GM12872 (cell line): ENCODE results near the gene ZFAND5.

ENCODE experiments used
- TF ChIP-seq, protein P1 (sequence below): IDR thresholded peaks from 3 replicates; pipeline ENCODE4 v1.5.1; 2011; ENCODE audit warnings: low read depth, mild to moderate bottlenecking, low read length, moderate library complexity; ENCODE audit not compliant: insufficient read depth

ZFAND5 gene, protein sequence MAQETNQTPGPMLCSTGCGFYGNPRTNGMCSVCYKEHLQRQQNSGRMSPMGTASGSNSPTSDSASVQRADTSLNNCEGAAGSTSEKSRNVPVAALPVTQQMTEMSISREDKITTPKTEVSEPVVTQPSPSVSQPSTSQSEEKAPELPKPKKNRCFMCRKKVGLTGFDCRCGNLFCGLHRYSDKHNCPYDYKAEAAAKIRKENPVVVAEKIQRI

DNA sequence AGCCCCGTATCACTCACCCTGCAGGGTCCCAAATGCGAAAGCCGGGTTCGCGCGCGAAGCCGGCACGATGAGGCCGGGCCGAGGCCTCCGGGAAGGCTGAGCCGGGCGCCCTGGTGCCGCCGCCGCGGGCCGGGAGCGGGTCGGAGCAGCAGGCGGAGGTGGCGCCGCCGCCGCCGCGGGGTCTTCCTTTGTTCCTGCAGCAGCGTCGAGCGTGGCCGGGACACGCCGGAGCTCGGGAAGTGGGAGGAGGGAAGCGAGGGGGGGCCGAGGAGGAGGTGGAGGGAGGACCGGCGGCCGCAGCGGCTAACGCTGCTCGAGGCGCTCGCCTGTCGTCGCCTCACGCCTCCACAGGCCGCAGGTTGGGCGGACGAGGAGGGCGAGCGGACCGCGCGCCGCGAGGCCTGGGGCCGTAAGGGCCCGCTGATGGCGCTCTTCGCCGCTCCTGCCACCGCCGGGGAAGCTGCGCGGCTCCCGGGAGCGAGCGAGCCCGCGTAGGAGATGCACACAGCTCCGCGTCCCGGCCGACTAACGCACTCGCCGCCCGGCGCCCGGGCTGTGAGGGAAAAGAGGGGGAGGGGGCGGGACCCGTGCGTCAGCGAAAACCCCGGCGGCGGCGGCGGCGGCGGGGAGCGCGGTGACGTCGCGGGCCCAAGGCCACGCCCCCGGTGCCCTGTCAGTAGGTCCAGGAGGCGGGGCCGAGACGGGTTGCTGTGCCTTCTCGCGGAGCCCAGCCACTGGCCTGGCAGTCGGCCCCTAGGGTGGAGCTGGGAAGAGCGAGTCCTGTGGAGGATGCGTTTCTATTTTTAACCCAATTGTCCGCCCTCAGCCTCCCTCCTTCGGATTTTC is at the start of gene ZFAND5:
ZFAND5 (minus strand) TSS at position 530 of the 846 bp plus-strand sequence. CDS start 4,430 bp downstream, outside the sequence.
- TF ChIP-seq, protein P1, sequence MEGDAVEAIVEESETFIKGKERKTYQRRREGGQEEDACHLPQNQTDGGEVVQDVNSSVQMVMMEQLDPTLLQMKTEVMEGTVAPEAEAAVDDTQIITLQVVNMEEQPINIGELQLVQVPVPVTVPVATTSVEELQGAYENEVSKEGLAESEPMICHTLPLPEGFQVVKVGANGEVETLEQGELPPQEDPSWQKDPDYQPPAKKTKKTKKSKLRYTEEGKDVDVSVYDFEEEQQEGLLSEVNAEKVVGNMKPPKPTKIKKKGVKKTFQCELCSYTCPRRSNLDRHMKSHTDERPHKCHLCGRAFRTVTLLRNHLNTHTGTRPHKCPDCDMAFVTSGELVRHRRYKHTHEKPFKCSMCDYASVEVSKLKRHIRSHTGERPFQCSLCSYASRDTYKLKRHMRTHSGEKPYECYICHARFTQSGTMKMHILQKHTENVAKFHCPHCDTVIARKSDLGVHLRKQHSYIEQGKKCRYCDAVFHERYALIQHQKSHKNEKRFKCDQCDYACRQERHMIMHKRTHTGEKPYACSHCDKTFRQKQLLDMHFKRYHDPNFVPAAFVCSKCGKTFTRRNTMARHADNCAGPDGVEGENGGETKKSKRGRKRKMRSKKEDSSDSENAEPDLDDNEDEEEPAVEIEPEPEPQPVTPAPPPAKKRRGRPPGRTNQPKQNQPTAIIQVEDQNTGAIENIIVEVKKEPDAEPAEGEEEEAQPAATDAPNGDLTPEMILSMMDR: no peak

DNA sequence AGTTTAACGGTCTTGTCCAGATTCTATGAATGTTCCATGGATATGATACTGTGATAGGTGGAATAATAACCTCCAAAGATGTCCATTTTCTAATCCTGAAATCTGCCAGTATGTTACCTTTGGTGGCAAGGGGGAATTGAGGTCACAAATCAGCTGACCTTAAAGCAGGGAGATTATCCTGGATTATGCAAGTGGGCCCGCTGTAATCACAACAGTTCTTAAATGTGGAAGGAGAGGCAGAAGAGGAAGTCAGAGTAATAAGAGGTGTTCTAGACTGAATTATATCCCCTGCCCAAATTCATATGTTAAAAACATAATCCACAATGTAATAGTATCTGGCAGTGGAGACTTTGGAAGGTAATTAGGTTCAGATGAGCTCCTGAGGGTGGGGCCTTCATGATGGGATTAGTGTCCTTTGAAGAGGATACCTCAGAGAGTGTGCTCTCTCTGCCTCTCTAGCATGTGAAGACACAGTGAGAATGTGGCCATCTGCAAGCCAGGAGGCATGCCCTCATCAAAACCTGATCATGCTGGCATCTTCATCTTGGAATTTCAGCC is 47.6 kb upstream of the ZFAND5 start:
- TF ChIP-seq, protein P1: no peak

DNA sequence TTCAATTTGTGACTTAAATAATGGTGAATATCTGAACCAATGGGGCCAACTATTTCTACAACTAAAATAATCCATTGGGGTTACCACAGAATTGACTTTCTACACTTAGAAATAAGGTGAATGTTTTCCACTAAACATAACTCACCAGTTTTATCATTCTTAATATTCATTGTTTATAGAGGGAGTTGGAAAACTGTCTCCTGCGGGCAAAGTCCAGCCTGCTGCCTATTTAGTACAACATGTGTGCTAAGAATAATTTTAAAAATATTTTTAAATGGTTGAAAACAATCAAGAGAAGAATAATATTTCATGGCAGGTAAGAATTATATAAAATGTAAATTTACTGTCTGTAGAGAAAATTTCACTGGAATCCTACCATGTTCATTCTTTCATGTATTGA is 45.2 kb upstream of the ZFAND5 start:
- TF ChIP-seq, protein P1: no peak

DNA sequence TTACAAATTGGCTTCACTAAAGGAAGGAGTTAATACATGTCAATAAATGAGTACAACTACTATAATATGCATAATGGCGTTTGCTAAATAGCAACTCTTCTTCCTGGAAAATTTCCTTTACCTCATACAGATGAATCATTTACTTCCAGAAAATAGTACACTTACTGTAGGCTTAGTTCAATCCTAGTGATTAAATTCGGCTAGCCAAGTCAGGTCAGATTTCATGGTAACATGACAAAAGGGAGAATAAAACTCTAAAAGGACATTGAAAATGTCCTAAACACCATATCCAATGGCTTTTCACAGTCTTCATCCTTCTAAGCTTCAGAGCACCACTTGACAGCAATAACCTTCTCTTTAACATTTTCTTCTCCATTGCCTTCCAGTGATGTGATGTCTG is 42.1 kb upstream of the ZFAND5 start:
- TF ChIP-seq, protein P1: no peak

DNA sequence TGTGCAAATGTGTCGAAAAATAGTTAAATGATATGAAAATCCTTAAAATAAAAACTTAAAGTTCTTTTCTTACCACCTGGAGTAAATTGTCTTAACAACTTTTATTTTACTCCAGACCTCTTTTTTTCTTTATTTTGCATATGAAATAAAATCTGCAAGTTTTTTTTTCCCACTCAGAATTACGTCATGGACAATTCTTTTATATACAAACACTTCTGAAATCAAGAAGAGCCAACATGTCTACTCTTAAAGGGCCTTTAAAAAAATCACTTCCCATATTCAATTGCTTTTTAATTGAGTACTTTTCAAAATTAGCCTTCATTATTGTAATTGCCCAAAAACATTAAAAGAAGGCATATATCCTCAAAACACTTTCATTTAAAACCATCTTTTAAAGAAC is 37.7 kb upstream of the ZFAND5 start:
- TF ChIP-seq, protein P1: no peak

DNA sequence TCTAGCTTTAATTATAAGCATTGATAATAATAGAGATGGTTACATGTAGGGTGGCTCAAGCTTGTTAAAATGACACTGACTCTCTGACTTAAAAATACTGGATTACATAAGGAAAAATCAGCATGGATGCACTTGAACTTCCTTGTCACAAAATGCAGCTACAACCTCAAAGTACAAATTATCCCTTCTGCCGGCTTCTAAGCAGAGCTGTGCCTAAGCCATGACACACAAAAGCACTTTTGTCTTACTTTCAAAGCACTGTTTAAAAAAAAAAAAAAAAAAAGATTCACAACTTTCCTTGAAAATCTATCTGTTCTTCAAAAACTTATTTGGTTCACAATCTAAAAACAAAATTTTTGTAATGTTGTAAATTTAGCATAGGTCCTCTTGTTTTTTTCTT is 36.4 kb upstream of the ZFAND5 start:
- TF ChIP-seq, protein P1: no peak

DNA sequence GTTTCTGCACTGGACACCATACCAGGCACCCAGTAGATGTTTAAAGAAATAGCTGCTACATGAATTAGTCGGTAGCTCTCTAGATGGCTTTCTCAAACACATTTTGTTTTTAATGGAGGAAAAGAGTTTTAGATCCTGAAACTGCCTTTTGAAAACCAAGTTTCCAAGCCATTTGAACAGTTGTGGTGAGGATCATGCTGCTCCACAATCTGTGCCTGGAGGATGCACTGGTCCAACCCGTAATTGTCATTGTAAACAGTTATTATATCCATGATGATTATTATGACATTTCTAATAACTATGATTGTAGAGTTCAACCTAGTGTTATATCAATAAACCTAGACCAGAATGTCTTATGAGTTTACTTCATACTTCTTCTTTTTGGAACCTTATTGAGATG is 35.9 kb upstream of the ZFAND5 start:
- TF ChIP-seq, protein P1: no peak
